ENCODE measurements around the gene LDLRAP1.

DNA sequence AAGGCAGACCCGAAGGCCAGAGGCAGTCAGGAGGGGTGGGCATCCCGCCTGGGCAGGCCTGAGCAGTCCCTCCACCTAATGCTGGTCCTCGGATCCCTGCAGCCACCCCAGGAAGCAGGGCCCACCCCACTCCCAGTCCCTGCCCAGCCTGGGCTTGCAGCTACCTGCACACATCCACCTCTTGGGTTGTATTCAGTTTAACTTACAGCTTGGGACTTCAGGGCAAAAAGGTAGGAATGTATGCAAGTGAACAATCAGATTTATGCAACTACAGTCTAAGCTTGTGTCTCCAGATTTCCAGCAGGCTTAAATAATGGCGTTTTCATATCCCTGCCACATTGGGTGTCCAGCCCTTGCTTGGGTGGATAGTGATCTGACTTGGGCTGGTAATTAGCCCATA is 17.4 kb downstream of the LDLRAP1 start:
- TF ChIP-seq, protein P1, sequence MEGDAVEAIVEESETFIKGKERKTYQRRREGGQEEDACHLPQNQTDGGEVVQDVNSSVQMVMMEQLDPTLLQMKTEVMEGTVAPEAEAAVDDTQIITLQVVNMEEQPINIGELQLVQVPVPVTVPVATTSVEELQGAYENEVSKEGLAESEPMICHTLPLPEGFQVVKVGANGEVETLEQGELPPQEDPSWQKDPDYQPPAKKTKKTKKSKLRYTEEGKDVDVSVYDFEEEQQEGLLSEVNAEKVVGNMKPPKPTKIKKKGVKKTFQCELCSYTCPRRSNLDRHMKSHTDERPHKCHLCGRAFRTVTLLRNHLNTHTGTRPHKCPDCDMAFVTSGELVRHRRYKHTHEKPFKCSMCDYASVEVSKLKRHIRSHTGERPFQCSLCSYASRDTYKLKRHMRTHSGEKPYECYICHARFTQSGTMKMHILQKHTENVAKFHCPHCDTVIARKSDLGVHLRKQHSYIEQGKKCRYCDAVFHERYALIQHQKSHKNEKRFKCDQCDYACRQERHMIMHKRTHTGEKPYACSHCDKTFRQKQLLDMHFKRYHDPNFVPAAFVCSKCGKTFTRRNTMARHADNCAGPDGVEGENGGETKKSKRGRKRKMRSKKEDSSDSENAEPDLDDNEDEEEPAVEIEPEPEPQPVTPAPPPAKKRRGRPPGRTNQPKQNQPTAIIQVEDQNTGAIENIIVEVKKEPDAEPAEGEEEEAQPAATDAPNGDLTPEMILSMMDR (IDR thresholded peaks at IDR 0.05): no peak
- no peak for TF ChIP-seq EP300 (IDR thresholded peaks at IDR 0.05)
